HG03103 (cell line): ENCODE measurements around the gene SAMD4B.

Source experiments
- ATAC-seq: cut with Tn5 transposase; IDR thresholded peaks from one replicate; pipeline ENCODE4 v1.9.1; 2021; ENCODE audit warnings: low read depth; ENCODE audit not compliant: unreplicated experiment

Gene SAMD4B

GRCh38 chr19:39386557-39386956, 44.3 kb downstream of the SAMD4B start:
- no peak for ATAC-seq

- no peak for ATAC-seq
Observed at GRCh38 chr19:39388657-39389056, 46.4 kb downstream of the SAMD4B start.

GRCh38 chr19:39389631-39390414, 47.6 kb downstream of the SAMD4B start:
- ATAC-seq, result no peak

GRCh38 chr19:39390451-39390750, 48.2 kb downstream of the SAMD4B start:
- no peak for ATAC-seq

DNA sequence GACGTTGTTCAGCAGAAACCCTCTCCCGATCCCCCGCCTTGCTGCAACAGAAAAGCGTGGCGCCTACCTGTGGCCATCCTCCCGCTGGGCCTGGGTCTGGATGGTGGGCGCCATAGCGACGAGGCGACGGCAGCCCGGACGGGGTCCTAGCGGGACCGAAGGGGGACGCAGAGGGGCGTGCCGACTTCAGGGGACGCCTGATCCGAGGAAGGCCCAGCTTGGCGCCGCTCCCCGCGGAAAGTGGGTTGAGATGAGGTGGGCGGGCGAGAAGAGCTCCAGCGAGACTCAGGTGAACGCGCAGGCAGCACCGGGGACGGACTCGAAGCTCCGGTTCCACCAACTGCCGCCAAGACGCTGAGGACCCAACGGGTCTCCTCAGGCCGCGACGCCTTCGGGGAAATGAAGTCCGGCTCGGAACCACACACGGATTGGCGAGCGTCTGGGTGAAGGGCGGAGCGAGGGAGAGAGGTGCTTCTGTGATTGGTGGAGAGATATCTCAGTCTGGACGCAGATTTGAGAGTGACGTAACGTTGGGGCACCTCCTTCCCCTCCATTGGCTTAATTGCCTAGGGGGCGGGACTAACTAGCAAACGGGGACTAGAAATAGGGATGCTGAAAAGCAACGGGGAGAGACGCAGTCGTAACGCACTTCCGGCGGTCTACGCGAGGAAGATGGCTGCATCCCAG, 48.7 kb downstream of the SAMD4B start, which contains the start of the genes MED29 and PAF1:
Gene MED29, plus strand, starts transcription at position 628 of the 687 bp plus-strand sequence. Its CDS starts 45 bp downstream, at position 673.
Gene PAF1, minus strand, starts transcription at position 356 of the 687 bp plus-strand sequence. Its CDS starts 242 bp downstream, at position 114.
- peak; percentile 90 for ATAC-seq

DNA sequence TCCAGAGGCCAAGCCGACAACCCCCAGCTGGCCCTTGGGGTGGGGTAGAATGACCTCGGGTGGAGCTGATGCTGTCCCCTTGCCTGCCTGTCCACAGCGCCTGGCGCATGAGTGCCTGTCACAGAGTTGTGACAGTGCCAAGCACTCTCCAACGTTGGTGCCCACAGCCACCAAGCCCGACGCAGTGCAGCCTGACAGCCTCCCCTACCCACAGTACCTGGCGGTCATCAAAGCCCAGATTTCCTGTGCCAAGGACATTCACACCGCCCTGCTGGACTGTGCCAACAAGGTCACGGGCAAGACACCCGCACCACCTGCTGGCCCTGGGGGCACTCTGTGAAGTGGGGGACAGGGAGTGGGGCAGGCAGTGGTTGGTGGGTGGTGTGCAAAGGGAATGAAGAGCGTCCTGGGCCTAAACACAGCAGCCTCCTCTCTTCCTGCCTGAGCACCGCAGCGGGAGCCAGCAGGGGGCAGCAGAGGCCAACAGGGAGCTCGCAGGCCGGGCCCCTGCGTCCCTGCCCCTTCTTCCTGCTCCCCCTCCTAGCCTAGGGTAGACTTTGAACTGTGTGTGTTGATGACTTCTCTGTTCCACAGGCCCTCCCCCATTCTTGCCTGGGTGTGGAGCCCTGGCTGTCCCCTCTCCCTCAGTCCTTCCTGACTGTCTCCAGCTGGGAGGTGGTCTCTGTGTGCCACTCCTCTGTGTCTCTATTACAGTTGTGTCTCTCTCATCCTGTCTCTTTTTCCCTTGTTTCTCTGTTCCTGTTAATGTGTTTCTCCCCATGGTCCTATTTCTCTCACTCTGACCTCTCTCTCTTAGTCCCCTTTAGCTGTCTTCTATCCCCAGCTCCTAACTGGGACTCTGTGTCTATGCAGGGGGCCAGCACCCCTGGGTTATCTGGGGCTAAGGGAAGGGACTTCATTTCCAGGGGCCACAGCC, 55.4 kb downstream of the SAMD4B start:
- ATAC-seq, result peak; percentile 43

DNA sequence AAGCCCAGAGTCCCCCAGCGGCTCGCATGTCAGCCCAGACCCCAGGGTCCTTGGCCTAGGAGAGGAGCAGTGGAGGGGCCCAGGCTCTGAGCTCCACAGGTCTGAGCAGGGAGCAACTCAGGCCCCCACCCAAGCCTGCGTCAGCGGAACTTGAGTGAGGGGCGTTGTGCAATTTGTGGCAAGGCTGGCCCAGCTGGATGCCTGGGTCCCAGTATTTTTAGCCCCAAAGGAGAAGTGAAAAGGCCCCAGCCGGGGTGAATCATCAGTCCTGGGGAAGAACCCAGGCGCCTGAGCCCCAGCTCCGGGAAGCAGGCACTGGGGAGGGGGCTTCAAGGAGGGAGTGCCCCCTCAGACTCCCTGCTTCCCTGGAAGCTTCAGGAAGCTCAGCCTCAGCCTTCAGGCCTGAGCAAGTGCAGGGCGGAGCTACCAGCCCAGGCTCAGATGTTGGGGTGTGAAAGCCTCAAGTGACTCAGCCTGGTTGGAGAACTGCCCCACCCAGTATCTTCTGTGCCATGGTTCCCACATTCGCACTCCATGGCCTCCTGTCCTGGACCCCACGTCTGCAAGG, 56.2 kb downstream of the SAMD4B start:
- no peak for ATAC-seq

DNA sequence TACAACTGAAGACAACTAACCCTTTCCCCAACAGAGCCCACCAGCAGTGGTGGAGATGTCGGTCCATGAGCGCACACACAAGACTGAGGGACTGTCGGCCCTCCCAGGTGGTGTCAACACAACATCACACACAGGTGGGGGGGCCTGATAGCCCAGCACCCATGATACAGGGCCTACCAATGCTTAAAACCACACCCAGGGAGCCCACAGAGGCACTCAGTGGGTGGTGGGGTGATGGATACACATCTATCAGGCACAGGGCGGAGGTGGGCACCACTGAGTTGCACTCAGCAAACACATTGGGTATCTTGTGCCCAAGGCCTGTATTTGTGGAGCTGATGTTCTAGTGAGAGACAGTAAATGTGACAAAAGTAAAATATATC, 57.4 kb downstream of the SAMD4B start:
- ATAC-seq, result no peak

GRCh38 chr19:39400061-39400460, 57.8 kb downstream of the SAMD4B start:
- ATAC-seq, result no peak

DNA sequence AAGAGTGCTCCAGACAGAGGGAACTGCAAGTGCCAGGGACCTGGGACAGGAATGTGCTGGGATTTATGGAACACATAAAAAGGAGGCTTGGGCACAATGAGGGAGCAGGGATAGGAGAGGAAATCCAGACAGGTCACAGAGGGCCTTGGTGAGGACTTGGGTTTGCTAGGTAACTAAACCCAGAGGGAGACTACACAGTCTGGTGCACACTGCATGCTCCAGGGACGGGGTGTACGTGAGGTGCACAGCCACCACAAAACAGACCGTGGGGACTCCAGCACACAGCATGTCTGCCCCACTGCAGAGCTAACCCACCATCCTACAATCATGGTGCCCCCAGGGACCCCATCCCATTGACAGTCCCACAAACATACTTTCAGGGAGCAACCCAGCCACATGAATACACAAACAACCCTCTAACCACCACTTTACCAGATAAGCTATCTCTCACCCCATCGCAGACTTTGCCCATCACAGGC, 58.9 kb downstream of the SAMD4B start:
- no peak for ATAC-seq

GRCh38 chr19:39401549-39402345, 59.5 kb downstream of the SAMD4B start:
- no peak for ATAC-seq

- ATAC-seq, result no peak
Observed at GRCh38 chr19:39402346-39403300, 60.4 kb downstream of the SAMD4B start.

- peak; percentile 28 for ATAC-seq
Observed at GRCh38 chr19:39403331-39404312, 61.4 kb downstream of the SAMD4B start.

- no peak for ATAC-seq
Observed at GRCh38 chr19:39405261-39405957, 63.2 kb downstream of the SAMD4B start.

DNA sequence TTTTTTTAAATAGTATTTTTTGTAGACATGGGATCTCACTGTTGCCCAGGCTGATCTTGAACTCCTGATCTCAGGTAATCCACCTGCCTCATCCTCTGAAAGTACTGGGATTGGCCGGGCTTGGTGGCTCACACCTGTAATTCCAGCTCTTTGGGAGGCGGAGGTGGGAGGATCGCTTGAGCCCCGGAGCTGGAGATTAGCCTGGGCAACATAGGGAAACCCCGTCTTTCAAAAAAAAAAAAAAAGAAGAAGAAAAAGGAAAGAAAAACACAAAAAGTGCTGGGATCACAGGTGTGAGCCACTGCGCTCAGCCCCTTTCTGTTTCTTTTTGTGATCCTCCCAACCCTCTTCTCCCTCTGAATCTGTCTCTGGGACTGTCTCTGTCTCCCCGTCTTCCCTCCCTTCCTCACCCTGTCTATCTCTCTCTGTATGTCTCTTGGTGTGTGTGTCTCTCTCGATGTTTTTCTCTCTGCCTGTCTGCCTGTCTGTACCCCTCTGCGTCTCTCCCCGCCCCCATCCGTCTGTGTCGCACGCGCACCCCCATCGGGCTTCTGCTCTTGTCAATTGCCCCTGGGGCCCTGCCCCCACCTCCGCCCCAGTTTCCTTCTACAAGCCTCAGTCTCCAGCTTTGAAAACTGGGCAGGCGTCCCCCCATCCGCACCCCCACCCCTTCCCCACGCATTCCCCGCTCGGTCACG, 63.9 kb downstream of the SAMD4B start:
- ATAC-seq, result no peak
